Peyer's patch (tissue), 4 donors: ENCODE data around the gene NDOR1. TPM values are rescaled to one million over a fixed set of nuclear protein-coding genes. Genes with fewer than 3 reads are reported as not detected.
A peak's percentile ranks its signal among the peaks of the same experiment; 100 is the strongest.

Experiments used
- DNase-seq, 3 donors: peaks; one replicate each; pipeline ENCODE4 v3.0.0-alpha.2; 2017 to 2019
- H3K27ac ChIP-seq, 4 donors: fragments of 200-600 bp; sonication (generic); one replicate each; pipeline ENCODE4 v1.5.1; 2016 to 2019
- H3K27me3 ChIP-seq, 2 donors: fragments of 200-600 bp; sonication (generic); one replicate each; pipeline ENCODE4 v1.5.1; 2019
- H3K36me3 ChIP-seq, 3 donors: fragments of 200-600 bp; sonication (generic); one replicate each; pipeline ENCODE4 v1.5.1; 2016 to 2019
- H3K4me1 ChIP-seq, 4 donors: fragments of 200-600 bp; sonication (generic); one replicate each; pipeline ENCODE4 v1.5.1; 2016 to 2019
- H3K4me3 ChIP-seq, 4 donors: fragments of 200-600 bp; sonication (generic); 1 replicate in 3 of 4; 2 replicates in 1 of 4; pipeline ENCODE4 v1.5.1; 2016 to 2019; ENCODE audit warnings: mild to moderate bottlenecking in 1 of 4
- H3K9me3 ChIP-seq, 4 donors: fragments of 200-600 bp; sonication (generic); one replicate each; pipeline ENCODE4 v1.5.1; 2016 to 2019; ENCODE audit warnings: mild to moderate bottlenecking in 1 of 4
- CTCF ChIP-seq, 6 experiments: fragments of 450-650 bp in 4 of 6; fragments of 200-600 bp in 2 of 6; sonication (generic) in 1 of 6; IDR thresholded peaks; one replicate each; pipeline ENCODE4 v1.5.1; 2017 to 2019; ENCODE audit warnings: antibody characterized with exemption in 6 of 6, mild to moderate bottlenecking in 3 of 6, moderate library complexity in 1 of 6
- POLR2A ChIP-seq, 2 donors: fragments of 450-650 bp; IDR thresholded peaks; one replicate each; pipeline ENCODE4 v1.5.1; 2017; ENCODE audit warnings: antibody characterized with exemption in 2 of 2, mild to moderate bottlenecking in 2 of 2, moderate library complexity in 2 of 2
- total RNA-seq, 4 donors: library from RNA; depleted of rRNA; stranded (reverse); fragments of >200 nt; gene quantifications; one replicate each; pipeline ENCODE4 v1.1.0, GENCODE V29; 2016

Gene NDOR1
- total RNA-seq, 4 donors from 2014 or later, result 16.3 to 39.2 (median 25.1) TPM

DNA sequence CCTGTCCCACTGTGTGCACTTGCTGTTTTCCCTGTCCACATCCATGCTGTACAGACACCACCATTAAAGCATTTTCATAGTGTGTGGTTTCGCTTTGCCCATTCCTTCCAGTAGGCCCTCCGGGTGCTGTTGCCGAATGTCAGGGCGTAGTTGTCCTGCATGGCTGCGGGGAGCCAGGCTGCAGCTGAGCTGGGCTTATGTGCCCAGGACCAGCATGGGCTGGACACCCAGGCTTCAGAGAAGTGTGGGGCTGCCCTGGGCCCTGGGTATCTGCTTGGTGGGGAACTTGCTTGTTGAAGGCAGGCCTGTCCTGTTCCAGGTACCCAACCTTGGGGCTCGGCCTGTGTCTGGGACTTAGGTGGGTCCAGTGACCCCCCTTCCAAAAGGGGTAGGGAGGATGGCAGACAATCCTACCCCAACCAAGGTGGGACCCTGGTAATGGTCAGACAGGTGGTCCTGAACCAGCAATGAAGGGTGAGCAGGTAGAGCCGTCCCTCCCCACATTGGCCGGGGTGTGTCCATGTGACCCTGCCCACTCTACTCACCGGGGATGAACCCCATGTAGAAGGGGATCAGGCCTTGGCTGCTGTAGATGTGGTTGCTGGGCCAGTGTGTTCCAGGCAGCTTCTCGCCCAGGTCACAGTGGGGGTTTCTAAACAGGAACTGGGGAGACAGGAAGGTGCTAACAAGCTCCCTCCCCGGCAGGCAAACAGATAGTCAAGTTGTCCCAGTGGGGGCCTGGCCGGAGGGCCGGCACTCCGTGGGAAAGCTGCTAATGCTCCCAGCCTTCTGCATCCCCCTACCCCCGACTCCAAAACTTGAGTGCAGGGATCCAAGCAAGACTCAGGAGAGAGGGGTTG is 38.4 kb downstream of the NDOR1 start:
- peak overlapping the region in 2 of 4 donors; percentile 70 to 99 for H3K4me3 ChIP-seq
- no peaks in the 10 kb centered on the region for H3K9me3 ChIP-seq
- TF ChIP-seq POLR2A (IDR thresholded peaks at IDR 0.05), result peak; percentile 9 to 19
- no peak for TF ChIP-seq CTCF (IDR thresholded peaks at IDR 0.05)
- H3K36me3 ChIP-seq, result peaks cover 0 to 19% (median 0%) of the 10 kb centered on the region in 3 donors
- H3K4me1 ChIP-seq, result peaks cover 0 to 34% (median 0%) of the 10 kb centered on the region in 4 donors
- no peak for DNase-seq
- H3K27me3 ChIP-seq, result no peaks in the 10 kb centered on the region
- peak overlapping the region in 1 of 4 donors; percentile 30 for H3K27ac ChIP-seq

DNA sequence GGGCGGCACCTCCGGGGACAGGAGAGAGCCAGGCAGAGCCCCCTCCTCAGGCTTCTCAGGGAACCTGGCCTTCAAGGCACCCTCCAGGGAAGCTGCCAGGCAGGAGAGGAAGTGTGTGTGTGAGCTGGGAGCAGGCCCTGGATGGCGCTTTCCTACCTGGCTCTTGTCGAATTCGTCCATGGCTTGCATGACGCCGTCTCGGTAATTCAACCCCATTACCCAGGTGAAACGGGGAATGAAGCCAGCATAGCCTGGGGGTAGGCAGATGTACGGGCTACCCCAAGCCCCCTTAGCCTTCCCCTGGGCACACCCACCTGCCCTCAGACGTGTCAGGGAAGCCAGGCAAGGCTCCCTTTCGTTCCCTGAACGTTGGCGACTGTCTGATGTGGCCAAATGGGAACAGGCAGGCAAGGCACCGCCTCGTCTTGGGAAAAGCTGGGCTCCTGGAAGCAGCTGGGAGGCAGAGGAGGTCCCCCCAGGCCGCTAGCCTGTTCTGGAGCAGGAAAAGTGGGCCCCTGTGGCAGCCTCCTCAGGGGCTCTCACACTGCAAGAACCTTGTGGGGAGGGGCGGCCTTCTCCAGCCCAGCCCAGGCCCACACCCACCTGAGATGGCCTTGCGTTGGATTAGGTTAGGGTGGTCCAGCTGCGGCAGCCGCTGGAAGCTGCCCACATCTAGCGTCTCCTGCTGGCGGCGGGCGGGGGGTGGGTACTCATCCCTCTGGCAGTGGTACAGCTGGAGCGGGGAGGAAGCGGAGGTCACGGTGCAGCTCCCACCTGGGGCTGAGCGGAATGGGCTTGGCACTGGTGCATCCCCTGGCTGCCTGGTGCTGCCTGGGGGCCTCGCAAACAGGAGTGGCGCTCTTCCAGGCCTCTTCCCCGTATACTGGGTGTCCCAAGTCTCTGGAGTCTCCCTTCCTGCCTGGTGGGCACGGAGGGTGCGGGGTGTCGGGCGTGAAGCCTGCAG is 39.3 kb downstream of the NDOR1 start:
- peaks cover 0 to 19% (median 0%) of the 10 kb centered on the region in 3 donors for H3K36me3 ChIP-seq
- peak overlapping the region in 1 of 4 donors; percentile 8 for H3K27ac ChIP-seq
- H3K4me3 ChIP-seq, result no peak overlapping the region
- H3K4me1 ChIP-seq, result peaks cover 0 to 25% (median 0%) of the 10 kb centered on the region in 4 donors
- H3K27me3 ChIP-seq, result no peaks in the 10 kb centered on the region
- DNase-seq, result no peak
- no peak for TF ChIP-seq CTCF (IDR thresholded peaks at IDR 0.05)
- TF ChIP-seq POLR2A (IDR thresholded peaks at IDR 0.05), result no peak
- no peaks in the 10 kb centered on the region for H3K9me3 ChIP-seq

- H3K4me3 ChIP-seq, result no peak overlapping the region
- H3K27me3 ChIP-seq, result no peaks in the 10 kb centered on the region
- no peaks in the 10 kb centered on the region for H3K9me3 ChIP-seq
- H3K36me3 ChIP-seq, result peaks cover 0 to 19% (median 0%) of the 10 kb centered on the region in 3 donors
- DNase-seq, result no peak
- H3K27ac ChIP-seq, result no peak overlapping the region
- TF ChIP-seq CTCF (IDR thresholded peaks at IDR 0.05) (no peak), POLR2A (IDR thresholded peaks at IDR 0.05) (no peak)
- H3K4me1 ChIP-seq, result peaks cover 0 to 22% (median 0%) of the 10 kb centered on the region in 4 donors
Measured at GRCh38 chr9:137245450-137246421, 40.2 kb downstream of the NDOR1 start.

- Histone ChIP-seq H3K36me3 (peaks cover 0 to 14% (median 0%) of the 10 kb centered on the region in 3 donors), H3K4me1 (peaks cover 0 to 18% (median 0%) of the 10 kb centered on the region in 4 donors), H3K4me3 (no peak overlapping the region), H3K9me3 (no peaks in the 10 kb centered on the region), H3K27me3 (no peaks in the 10 kb centered on the region), H3K27ac (no peak overlapping the region)
- DNase-seq, result no peak
- no peak for TF ChIP-seq CTCF (IDR thresholded peaks at IDR 0.05)
- no peak for TF ChIP-seq POLR2A (IDR thresholded peaks at IDR 0.05)
Measured at GRCh38 chr9:137247135-137247915, 41.8 kb downstream of the NDOR1 start.
